Measurements from ENCODE around the gene INSR.
A peak's percentile ranks its signal among the peaks of the same experiment; 100 is the strongest.

Gene INSR

DNA sequence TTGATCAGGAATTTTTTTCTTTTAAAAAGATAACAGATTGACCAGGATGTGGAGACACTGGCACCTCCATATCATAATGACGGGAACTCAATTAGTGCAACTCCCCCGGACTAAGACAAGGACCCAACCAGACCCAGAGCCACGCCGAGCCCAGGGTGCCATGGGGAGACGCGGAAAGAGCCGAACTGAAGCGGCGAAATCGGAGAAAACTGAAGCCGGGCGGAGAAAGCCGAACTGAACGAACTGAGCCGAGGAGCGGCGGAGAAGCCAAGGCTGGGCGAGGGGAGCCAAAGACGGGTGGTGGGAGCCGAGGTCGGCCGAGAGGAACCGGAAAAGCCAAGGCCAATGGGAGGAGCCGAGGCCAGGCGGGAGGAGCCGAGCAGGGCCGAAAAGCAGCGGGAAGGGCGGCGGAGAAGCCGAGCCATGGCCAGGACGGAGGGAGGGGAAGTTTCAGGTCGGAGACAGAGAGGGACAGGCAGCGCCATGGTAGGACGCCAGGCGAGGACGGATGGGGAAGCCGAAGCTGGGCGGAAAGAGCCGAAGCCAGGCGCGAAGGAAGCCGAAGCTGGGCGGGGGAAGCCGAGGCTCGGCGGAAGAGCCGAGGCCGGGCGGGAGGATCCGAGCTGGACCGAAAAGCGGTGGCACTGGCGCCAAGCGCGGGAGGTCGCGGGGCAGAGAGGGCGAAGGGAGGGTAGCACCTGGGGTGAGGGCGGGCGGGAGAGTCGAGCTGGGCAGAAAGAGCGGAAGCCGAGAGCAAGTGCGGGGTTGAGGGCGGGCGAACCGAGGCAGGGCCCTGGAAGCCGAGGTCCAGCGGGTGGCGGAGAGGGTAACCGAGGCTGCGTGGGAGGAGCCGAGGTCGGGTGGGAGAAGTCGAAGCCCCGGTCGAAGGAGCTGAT is 195.3 kb downstream of the INSR start:
- TF ChIP-seq, protein P1, sequence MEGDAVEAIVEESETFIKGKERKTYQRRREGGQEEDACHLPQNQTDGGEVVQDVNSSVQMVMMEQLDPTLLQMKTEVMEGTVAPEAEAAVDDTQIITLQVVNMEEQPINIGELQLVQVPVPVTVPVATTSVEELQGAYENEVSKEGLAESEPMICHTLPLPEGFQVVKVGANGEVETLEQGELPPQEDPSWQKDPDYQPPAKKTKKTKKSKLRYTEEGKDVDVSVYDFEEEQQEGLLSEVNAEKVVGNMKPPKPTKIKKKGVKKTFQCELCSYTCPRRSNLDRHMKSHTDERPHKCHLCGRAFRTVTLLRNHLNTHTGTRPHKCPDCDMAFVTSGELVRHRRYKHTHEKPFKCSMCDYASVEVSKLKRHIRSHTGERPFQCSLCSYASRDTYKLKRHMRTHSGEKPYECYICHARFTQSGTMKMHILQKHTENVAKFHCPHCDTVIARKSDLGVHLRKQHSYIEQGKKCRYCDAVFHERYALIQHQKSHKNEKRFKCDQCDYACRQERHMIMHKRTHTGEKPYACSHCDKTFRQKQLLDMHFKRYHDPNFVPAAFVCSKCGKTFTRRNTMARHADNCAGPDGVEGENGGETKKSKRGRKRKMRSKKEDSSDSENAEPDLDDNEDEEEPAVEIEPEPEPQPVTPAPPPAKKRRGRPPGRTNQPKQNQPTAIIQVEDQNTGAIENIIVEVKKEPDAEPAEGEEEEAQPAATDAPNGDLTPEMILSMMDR (IDR thresholded peaks at IDR 0.05; ENCODE audit: control insufficient read depth, extremely low read depth, insufficient read depth) = no peak
- H3K4me3 ChIP-seq (ENCODE audit: low read depth, low read length) = peak overlapping the region; percentile 58
- peak; percentile 90 for DNase-seq (ENCODE audit: low read depth)

DNA sequence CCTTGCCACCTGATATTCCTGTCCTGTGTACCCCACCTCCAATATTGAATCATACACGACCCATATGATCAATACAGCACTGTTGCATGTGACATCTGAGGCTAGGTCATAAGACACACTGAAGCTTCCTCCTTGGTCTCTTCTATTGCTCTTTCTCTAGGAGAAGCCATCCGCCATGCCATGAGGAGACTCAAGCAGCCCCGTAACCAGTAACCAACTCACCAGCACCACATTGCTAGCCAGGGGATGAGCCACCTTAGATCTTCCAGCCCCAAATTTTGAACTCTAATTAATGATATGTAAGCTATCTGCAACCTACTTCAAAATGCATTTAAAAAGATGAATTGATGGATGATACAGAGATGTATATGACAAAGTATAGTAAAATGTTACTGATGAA is 196.1 kb downstream of the INSR start:
- no peak for DNase-seq (ENCODE audit: low read depth)
- H3K4me3 ChIP-seq (ENCODE audit: low read depth, low read length) = peak overlapping the region; percentile 58
- TF ChIP-seq, protein P1 (IDR thresholded peaks at IDR 0.05; ENCODE audit: control insufficient read depth, extremely low read depth, insufficient read depth) = no peak

DNA sequence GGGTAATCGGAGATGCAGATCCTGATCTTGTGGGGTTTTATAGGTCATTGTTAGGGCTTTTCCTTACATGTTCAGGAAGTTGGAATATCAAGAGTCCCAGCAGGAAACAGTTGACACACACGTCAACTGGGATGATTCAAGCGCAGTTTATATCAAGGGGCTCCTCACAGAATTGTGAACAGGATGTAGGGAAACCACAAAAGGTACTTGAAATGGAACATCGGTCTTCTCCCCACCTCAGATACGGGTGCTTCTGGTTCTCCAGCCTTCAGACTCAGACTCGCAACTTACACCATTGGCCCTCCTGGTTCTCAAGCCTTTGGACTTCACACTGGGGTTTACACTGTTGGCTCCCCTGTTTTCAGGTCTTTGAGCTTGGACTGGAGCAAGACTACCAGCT is 205.2 kb downstream of the INSR start:
- H3K4me3 ChIP-seq (ENCODE audit: low read depth, low read length) = no peak overlapping the region
- TF ChIP-seq, protein P1 (IDR thresholded peaks at IDR 0.05; ENCODE audit: control insufficient read depth, extremely low read depth, insufficient read depth) = no peak
- DNase-seq (ENCODE audit: low read depth) = no peak

DNA sequence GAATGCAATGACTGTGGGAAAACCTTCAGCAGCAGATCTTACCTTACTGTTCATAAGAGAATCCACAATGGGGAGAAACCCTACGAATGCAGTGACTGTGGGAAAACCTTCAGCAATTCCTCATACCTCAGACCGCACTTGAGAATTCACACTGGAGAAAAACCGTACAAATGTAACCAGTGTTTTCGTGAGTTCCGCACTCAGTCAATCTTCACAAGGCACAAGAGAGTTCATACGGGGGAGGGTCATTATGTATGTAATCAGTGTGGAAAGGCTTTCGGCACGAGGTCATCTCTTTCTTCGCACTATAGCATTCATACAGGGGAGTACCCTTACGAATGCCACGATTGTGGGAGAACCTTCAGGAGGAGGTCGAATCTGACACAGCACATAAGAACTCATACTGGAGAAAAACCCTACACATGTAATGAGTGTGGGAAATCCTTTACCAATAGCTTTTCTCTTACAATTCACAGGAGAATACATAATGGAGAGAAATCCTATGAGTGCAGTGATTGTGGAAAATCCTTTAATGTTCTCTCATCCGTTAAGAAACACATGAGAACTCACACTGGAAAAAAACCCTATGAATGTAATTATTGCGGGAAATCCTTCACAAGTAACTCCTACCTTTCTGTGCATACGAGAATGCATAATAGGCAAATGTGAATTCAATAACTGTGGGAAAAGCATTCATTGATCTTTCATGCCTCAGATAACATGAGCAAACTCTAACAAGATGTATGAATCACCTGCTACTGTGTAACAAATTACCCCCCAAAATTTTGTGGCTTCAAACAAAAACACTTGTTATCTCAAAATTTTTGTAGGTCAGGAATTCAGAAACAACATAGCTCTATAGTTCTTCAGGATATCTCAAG is 210.9 kb downstream of the INSR start:
- no peak overlapping the region for H3K4me3 ChIP-seq (ENCODE audit: low read depth, low read length)
- TF ChIP-seq, protein P1 (IDR thresholded peaks at IDR 0.05; ENCODE audit: control insufficient read depth, extremely low read depth, insufficient read depth) = no peak
- no peak for DNase-seq (ENCODE audit: low read depth)

GRCh38 chr19:7078008-7078407 is 216.2 kb downstream of the INSR start:
- TF ChIP-seq, protein P1 (IDR thresholded peaks at IDR 0.05; ENCODE audit: control insufficient read depth, extremely low read depth, insufficient read depth) = no peak
- H3K4me3 ChIP-seq (ENCODE audit: low read depth, low read length) = no peak overlapping the region
- no peak for DNase-seq (ENCODE audit: low read depth)

- DNase-seq (ENCODE audit: low read depth) = no peak
These were observed 218.1 kb downstream of the INSR start for GRCh38 chr19:7076151-7076550.

More at GRCh38 chr19:7076151-7076550, 218.1 kb downstream of the INSR start:
- H3K4me3 ChIP-seq (ENCODE audit: low read depth, low read length) = no peak overlapping the region
- TF ChIP-seq, protein P1 (IDR thresholded peaks at IDR 0.05; ENCODE audit: control insufficient read depth, extremely low read depth, insufficient read depth) = no peak
